HepG2 (cell line): ENCODE results near the gene NPPB. TPM values are rescaled to one million over a fixed set of nuclear protein-coding genes. Genes with fewer than 3 reads are reported as not detected.

Source experiments
- ARNT ChIP-seq: fragments of 450-650 bp; IDR thresholded peaks from 2 replicates; pipeline ENCODE4 v1.6.1; 2017
- ERF ChIP-seq: IDR thresholded peaks from 2 replicates; pipeline ENCODE4 v1.6.1; 2018; ENCODE audit warnings: missing biosample characterization, missing genetic modification reagents
- ETV5 ChIP-seq: IDR thresholded peaks from 2 replicates; pipeline ENCODE4 v1.6.1; 2018; ENCODE audit warnings: missing biosample characterization, missing genetic modification reagents, inconsistent platforms, borderline replicate concordance
- EZH2 ChIP-seq: conservative IDR thresholded peaks from 2 replicates; pipeline ENCODE4 v1.6.1; 2012; ENCODE audit warnings: mild to moderate bottlenecking, low read depth, low read length, moderate library complexity
- NR2F6 ChIP-seq, 2 experiments: IDR thresholded peaks; 2 replicates each; pipeline ENCODE4 v1.6.1; 2016; ENCODE audit warnings: antibody characterized with exemption in 1 of 2, mild to moderate bottlenecking in 1 of 2
- PATZ1 ChIP-seq: sonication (generic); formaldehyde crosslinking; IDR thresholded peaks from 2 replicates; pipeline ENCODE4 v1.4.0; 2020; ENCODE audit warnings: missing genetic modification reagents
- PRDM4 ChIP-seq: sonication (generic); formaldehyde crosslinking; IDR thresholded peaks from 2 replicates; pipeline ENCODE4 v1.9.0; 2021; ENCODE audit warnings: missing genetic modification reagents, borderline replicate concordance
- RARA ChIP-seq: IDR thresholded peaks from 2 replicates; pipeline ENCODE4 v1.6.1; 2016; ENCODE audit warnings: missing genetic modification reagents, missing compliant biosample characterization
- RXRA ChIP-seq: sonication (generic); formaldehyde crosslinking; IDR thresholded peaks from 2 replicates; pipeline ENCODE4 v1.5.1; 2020; ENCODE audit warnings: missing genetic modification reagents
- RXRB ChIP-seq: IDR thresholded peaks from 2 replicates; pipeline ENCODE4 v1.6.1; 2016; ENCODE audit warnings: borderline replicate concordance, missing genetic modification reagents, missing compliant biosample characterization
- SALL1 ChIP-seq: sonication (generic); formaldehyde crosslinking; IDR thresholded peaks from 2 replicates; pipeline ENCODE4 v1.8.0; 2022; ENCODE audit warnings: mild to moderate bottlenecking, missing genetic modification reagents
- SAP130 ChIP-seq: IDR thresholded peaks from 2 replicates; pipeline ENCODE4 v1.6.1; 2016; ENCODE audit warnings: low read depth
- SOX5 ChIP-seq: IDR thresholded peaks from 2 replicates; pipeline ENCODE4 v1.6.1; 2016; ENCODE audit warnings: borderline replicate concordance
- TBL1XR1 ChIP-seq: fragments of 150-350 bp; IDR thresholded peaks from 2 replicates; pipeline ENCODE4 v1.6.1; 2014; ENCODE audit warnings: borderline replicate concordance, low read length; ENCODE audit not compliant: partially characterized antibody
- ZNF17 ChIP-seq: sonication (generic); formaldehyde crosslinking; IDR thresholded peaks from 2 replicates; pipeline ENCODE4 v1.5.0; 2020; ENCODE audit warnings: mild to moderate bottlenecking, missing genetic modification reagents
- ZNF296 ChIP-seq: sonication (generic); formaldehyde crosslinking; conservative IDR thresholded peaks from 2 replicates; pipeline ENCODE4 v1.5.0; 2020; ENCODE audit warnings: mild to moderate bottlenecking, missing genetic modification reagents
- polyA plus RNA-seq, 8 experiments: library from polyadenylated mRNA; depleted of rRNA in 3 of 8; stranded (reverse) in 7 of 8; unstranded in 1 of 8; fragments of >200 nt; fragmentation: Illumina TruSeq in 4 of 8; extraction: Trizol in 4 of 8; gene quantifications; 2 replicates each; pipeline versions ENCODE4 v1.2.1 to v1.2.3, GENCODE V29; 2011 to 2016; ENCODE audit warnings: low read depth in 4 of 8, missing spikeins in 1 of 8, mixed read lengths in 1 of 8; ENCODE audit not compliant: insufficient read depth in 1 of 8
- total RNA-seq, 5 experiments: library from RNA; depleted of rRNA; stranded (reverse); fragments of >200 nt; fragmentation: Illumina TruSeq; extraction: Trizol; gene quantifications; 2 replicates each; pipeline ENCODE4 v1.2.3, GENCODE V29; 2016; ENCODE audit warnings: low read depth in 1 of 5
- TF ChIP-seq, protein P1 (sequence below): sonication (generic); formaldehyde crosslinking; IDR thresholded peaks from 2 replicates; pipeline ENCODE4 v1.4.0; 2020; ENCODE audit warnings: mild to moderate bottlenecking, missing genetic modification reagents

The NPPB gene
- total and polyA plus RNA-seq, 2 of the 13 experiments (the other 11 are each of a cell fraction or from before 2014, with no cell fraction given), result 1.9 TPM; not detected in 1

DNA sequence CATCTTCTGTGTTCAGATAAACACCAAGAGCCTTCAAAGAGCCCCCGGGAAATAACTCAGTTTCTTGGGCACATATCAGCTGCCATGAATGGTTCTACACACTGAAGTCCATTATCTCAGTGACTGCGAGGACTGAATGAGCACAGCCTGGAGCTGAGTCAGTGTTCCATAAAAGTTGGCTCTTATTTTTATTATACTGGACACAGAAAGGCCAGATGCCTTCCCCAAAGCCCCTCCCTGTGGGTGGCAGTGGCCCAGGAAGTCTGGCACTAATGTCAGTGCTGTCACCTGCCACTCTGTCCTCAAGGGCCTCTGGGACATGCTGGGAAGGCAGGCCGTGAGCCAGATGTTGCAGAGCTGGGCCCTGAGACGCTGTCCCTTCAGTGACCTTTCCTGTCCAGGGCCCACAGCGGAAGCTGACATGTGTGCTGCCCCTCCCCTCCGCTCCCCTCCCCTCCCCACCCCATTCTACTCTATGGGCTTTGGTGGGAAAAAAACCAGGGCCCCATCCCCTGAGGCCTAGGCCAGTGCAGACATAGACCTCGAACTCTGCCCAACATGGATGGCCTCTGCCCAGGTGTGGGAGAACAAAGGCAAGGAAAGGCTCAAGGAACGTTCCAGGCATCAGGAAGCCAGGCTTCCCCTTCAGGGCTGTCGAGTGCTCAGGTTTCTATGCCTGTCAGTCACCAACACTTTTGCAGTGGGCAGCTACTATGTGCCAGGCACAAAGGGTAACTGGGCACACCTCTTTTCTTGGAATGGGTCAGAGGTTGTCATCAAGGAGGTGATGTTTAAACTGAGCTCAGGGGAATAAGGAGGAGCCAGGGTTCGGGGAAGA is 22.4 kb upstream of the NPPB start (continued):
- TF ChIP-seq, protein P1, sequence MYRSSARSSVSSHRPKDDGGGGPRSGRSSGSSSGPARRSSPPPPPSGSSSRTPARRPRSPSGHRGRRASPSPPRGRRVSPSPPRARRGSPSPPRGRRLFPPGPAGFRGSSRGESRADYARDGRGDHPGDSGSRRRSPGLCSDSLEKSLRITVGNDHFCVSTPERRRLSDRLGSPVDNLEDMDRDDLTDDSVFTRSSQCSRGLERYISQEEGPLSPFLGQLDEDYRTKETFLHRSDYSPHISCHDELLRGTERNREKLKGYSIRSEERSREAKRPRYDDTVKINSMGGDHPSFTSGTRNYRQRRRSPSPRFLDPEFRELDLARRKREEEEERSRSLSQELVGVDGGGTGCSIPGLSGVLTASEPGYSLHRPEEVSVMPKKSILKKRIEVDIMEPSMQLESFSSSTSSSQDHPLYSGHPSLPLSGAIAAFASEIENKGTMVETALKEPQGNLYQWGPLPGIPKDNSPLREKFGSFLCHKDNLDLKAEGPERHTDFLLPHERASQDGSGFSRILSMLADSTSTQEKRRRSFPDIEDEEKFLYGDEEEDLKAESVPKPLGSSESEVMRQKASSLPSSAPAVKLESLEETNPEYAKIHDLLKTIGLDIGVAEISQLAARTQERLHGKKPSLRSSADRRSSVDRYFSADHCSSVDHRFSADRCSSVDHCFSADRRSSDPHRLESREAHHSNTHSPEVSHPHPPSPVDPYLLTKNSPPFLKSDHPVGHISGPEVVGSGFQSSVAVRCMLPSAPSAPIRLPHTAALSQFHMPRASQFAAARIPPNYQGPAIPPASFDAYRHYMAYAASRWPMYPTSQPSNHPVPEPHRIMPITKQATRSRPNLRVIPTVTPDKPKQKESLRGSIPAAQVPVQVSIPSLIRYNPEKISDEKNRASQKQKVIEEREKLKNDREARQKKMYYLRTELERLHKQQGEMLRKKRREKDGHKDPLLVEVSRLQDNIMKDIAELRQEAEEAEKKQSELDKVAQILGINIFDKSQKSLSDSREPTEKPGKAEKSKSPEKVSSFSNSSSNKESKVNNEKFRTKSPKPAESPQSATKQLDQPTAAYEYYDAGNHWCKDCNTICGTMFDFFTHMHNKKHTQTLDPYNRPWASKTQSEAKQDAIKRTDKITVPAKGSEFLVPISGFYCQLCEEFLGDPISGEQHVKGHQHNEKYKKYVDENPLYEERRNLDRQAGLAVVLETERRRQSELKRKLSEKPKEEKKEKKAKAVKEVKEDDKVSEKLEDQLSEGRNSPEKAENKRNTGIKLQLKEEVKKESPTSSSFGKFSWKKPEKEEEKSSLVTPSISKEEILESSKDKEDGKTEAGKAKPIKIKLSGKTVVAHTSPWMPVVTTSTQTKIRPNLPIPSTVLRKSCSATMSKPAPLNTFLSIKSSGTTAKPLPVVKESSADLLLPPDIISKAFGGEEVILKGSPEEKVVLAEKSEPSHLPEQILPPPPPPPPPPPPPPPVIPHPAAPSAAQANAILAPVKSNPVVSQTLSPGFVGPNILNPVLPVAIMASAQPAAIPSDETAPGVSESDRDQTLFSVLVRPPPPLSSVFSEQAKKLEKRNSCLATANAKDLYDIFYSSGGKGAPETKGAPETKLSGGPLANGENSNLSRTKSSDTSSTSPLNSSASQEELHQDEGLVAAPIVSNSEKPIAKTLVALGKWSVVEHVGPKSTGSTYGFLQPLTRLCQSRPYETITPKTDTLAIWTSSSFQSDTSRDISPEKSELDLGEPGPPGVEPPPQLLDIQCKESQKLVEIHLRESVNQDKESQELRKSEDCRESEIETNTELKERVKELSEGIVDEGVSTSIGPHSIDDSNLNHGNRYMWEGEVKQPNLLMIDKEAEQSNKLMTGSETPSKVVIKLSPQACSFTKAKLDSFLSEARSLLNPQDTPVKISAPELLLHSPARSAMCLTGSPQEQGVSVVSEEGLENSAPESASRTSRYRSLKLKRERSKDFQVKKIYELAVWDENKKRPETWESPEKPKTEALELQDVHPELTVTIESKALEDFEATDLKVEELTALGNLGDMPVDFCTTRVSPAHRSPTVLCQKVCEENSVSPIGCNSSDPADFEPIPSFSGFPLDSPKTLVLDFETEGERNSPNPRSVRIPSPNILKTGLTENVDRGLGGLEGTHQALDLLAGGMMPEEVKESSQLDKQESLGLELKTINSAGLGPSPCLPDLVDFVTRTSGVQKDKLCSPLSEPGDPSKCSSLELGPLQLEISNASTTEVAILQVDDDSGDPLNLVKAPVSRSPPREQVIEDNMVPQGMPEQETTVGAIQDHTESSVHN (CRISPR knock-in tag), result no peak
- TF ChIP-seq RARA (CRISPR knock-in tag) (peak; percentile 96), TBL1XR1 (no peak), NR2F6 (IDR thresholded peaks at IDR 0.05) (no peak), NR2F6 (CRISPR knock-in tag; IDR thresholded peaks at IDR 0.05) (peak; percentile 59; the same call in 1 of the 2 replicates), PRDM4 (CRISPR knock-in tag) (no peak), SOX5 (CRISPR knock-in tag) (0 out of 2 replicates have a peak, but pooled peaks have one; percentile 15), RXRA (CRISPR knock-in tag) (peak; percentile 59; the same call in 1 of the 2 replicates), EZH2 (no peak), PATZ1 (peak; percentile 45; the same call in 1 of the 2 replicates), SALL1 (CRISPR knock-in tag) (peak; percentile 40; the same call in 1 of the 2 replicates), SAP130 (peak; percentile 22; the same call in 1 of the 2 replicates), RXRB (CRISPR knock-in tag) (peak; percentile 61; the same call in 1 of the 2 replicates), ZNF17 (CRISPR knock-in tag) (no peak), ETV5 (peak; percentile 61; the same call in 1 of the 2 replicates), ERF (CRISPR knock-in tag) (0 out of 2 replicates have a peak, but pooled peaks have one; percentile 38), ZNF296 (CRISPR knock-in tag) (no peak), ARNT (no peak)
